ENCODE measurements around the gene FBXW8.
"Not testable (repeated sequence)": the region's sequence is repeated elsewhere in the genome, so short reads cannot be mapped to it uniquely, and the experiment has no call there.

Gene FBXW8

GRCh38 chr12:117038919-117039318 is 128.2 kb downstream of the FBXW8 start:
- DNase-seq (ENCODE audit: low read depth) = no peak

GRCh38 chr12:117039891-117040309 is 129.2 kb downstream of the FBXW8 start:
- no peak for DNase-seq (ENCODE audit: low read depth)

- no peak for DNase-seq (ENCODE audit: low read depth)
Observed at GRCh38 chr12:117040496-117040895, 129.7 kb downstream of the FBXW8 start.

GRCh38 chr12:117041798-117042170 is 131.0 kb downstream of the FBXW8 start:
- DNase-seq (ENCODE audit: low read depth) = no peak

- DNase-seq (ENCODE audit: low read depth) = no peak
Observed at GRCh38 chr12:117042171-117042842, 131.6 kb downstream of the FBXW8 start.

- no peak for DNase-seq (ENCODE audit: low read depth)
Observed at GRCh38 chr12:117042862-117043261, 132.1 kb downstream of the FBXW8 start.

- DNase-seq (ENCODE audit: low read depth) = no peak
Observed at GRCh38 chr12:117044311-117044710, 133.6 kb downstream of the FBXW8 start.

- DNase-seq (ENCODE audit: low read depth) = no peak
Observed at GRCh38 chr12:117044790-117045159, 134.0 kb downstream of the FBXW8 start.

GRCh38 chr12:117045160-117046010 is 134.6 kb downstream of the FBXW8 start:
- no peak for DNase-seq (ENCODE audit: low read depth)

GRCh38 chr12:117046011-117046369 is 135.2 kb downstream of the FBXW8 start:
- DNase-seq (ENCODE audit: low read depth) = no peak

GRCh38 chr12:117046425-117046824 is 135.7 kb downstream of the FBXW8 start:
- no peak for DNase-seq (ENCODE audit: low read depth)

GRCh38 chr12:117046861-117047530 is 136.2 kb downstream of the FBXW8 start:
- no peak for DNase-seq (ENCODE audit: low read depth)

GRCh38 chr12:117047810-117048584 is 137.2 kb downstream of the FBXW8 start:
- no peak for DNase-seq (ENCODE audit: low read depth)

- DNase-seq (ENCODE audit: low read depth) = no peak
Observed at GRCh38 chr12:117048585-117048904, 137.8 kb downstream of the FBXW8 start.

- DNase-seq (ENCODE audit: low read depth) = no peak
Observed at GRCh38 chr12:117049295-117049694, 138.5 kb downstream of the FBXW8 start.

GRCh38 chr12:117050060-117050459 is 139.3 kb downstream of the FBXW8 start:
- no peak for DNase-seq (ENCODE audit: low read depth)

- DNase-seq (ENCODE audit: low read depth) = no peak
Observed at GRCh38 chr12:117051380-117051779, 140.6 kb downstream of the FBXW8 start.

GRCh38 chr12:117052386-117053049 is 141.8 kb downstream of the FBXW8 start:
- DNase-seq (ENCODE audit: low read depth) = no peak

- DNase-seq (ENCODE audit: low read depth) = no peak
Observed at GRCh38 chr12:117053050-117053400, 142.3 kb downstream of the FBXW8 start.

- no peak for DNase-seq (ENCODE audit: low read depth)
Observed at GRCh38 chr12:117053597-117054201, 142.9 kb downstream of the FBXW8 start.

GRCh38 chr12:117054279-117054678 is 143.5 kb downstream of the FBXW8 start:
- DNase-seq (ENCODE audit: low read depth) = no peak

- not testable (repeated sequence) for DNase-seq (ENCODE audit: low read depth)
Observed at GRCh38 chr12:117057626-117058025, 146.9 kb downstream of the FBXW8 start.
